Suprapubic skin (tissue), 4 donors: ENCODE measurements around the gene GAP43.

Experiments
- CTCF ChIP-seq, 2 donors: fragments of 200-600 bp in 1 of 2; fragments of 450-650 bp in 1 of 2; sonication (generic) in 1 of 2; IDR thresholded peaks; one replicate each; pipeline ENCODE4 v1.5.1; 2016 to 2019; ENCODE audit warnings: antibody characterized with exemption in 2 of 2, mild to moderate bottlenecking in 1 of 2, moderate library complexity in 1 of 2
- POLR2A ChIP-seq, 2 donors: fragments of 450-650 bp; IDR thresholded peaks; one replicate each; pipeline ENCODE4 v1.6.1; 2017; ENCODE audit warnings: antibody characterized with exemption in 2 of 2, mild to moderate bottlenecking in 2 of 2, moderate library complexity in 2 of 2
- POLR2AphosphoS5 ChIP-seq, 3 donors: sonication (generic); formaldehyde crosslinking; IDR thresholded peaks; one replicate each; pipeline ENCODE4 v1.6.1; 2017; ENCODE audit warnings: antibody characterized with exemption in 3 of 3

- TF ChIP-seq POLR2AphosphoS5 (IDR thresholded peaks at IDR 0.05) = no peak
- no peak for TF ChIP-seq CTCF (IDR thresholded peaks at IDR 0.05)
- no peak for TF ChIP-seq POLR2A (IDR thresholded peaks at IDR 0.05)
Observed at GRCh38 chr3:115616461-115616860, 6.8 kb upstream of the GAP43 start.
